Measurements from ENCODE around the gene SYNGAP1.
A peak's percentile ranks its signal among the peaks of the same experiment; 100 is the strongest.
"Not testable (repeated sequence)": the region's sequence is repeated elsewhere in the genome, so short reads cannot be mapped to it uniquely, and the experiment has no call there.

Gene SYNGAP1

DNA sequence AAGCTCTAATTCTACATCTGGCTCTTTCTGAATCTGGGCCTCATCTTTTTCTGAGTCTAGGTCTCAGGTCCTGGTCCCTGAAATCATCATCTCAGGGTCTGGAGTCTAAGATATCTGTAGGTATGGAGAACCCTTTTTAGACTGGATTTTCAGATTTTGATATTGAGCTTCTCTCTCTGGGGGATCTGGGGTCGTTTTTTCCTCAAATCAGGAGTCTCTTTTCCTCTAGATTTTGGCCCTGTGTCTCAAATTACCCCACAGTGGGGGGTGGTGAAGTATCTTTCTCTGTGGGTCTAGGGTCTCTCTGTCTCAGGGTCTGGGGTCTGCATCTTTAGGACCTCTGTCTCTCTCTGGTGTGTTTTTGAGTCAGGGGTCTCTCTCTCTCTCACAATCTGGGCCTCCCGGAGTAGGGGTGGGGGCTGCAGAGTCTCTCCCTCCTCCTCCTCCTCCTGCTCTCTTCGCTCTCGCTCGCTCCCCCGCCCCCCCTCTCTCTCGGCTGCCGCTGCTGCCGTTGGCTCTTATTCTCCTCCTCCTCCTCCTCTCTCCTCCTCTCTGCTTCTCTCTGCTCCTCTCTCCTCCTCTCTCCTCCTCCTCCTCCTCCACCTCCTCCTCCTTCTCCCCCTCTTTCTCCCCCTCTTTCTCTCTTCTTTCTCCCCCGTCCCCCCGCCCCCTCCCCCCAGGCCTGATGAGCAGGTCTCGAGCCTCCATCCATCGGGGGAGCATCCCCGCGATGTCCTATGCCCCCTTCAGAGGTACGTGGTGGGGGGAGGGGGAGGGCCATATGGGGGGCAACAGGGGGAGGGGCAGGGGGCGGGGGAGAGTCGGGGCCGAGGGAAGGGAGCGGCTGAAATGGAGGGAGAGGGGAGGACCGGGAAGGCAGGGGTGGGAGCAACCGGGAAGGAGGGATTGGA lies at the start of gene SYNGAP1:
SYNGAP1 (plus strand) TSS at position 486 of the 911 bp plus-strand sequence; CDS start at position 686, 200 bp downstream.
- peak; percentile 64 for DNase-seq

- not testable (repeated sequence) for DNase-seq
Observed at GRCh38 chr6:33371901-33372300, 48.0 kb upstream of the SYNGAP1 start.

DNA sequence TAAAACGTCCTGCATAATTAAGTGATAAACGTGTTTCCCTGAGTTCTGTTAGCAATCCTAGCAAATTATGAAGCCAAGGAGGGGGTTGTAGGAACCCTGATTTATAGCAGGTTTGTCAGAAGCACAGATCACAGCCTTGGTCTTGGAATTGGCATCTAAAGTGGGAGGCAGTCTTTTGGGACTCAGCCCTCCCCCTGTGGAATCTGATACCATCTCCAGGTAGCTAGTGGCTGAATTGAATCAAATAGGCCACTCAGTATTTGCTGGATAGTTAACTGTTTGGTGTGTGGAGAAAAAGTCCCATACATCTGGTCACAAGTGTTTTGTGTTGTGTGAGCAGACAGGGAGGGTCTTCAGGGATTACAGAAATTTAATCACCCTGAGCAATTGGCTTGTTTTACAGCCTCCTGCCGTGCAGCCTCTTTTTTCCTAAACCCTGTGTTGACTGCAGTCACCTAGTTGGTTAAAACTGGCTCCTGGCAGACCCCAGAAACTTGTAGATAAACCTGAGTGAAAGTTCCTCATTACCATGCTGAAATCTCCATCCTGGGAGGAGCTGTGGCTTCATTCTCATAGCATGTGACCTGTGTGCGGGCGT lies 47.2 kb upstream of the SYNGAP1 start:
- no peak for DNase-seq

GRCh38 chr6:33373960-33374910 lies 45.6 kb upstream of the SYNGAP1 start:
- DNase-seq, result peak; percentile 16

GRCh38 chr6:33375143-33375671 lies 44.7 kb upstream of the SYNGAP1 start:
- DNase-seq, result no peak

- no peak for DNase-seq
Observed at GRCh38 chr6:33377171-33377570, 42.7 kb upstream of the SYNGAP1 start.

- not testable (repeated sequence) for DNase-seq
Observed at GRCh38 chr6:33379184-33379583, 40.7 kb upstream of the SYNGAP1 start.

- no peak for DNase-seq
Observed at GRCh38 chr6:33380272-33380981, 39.4 kb upstream of the SYNGAP1 start.

DNA sequence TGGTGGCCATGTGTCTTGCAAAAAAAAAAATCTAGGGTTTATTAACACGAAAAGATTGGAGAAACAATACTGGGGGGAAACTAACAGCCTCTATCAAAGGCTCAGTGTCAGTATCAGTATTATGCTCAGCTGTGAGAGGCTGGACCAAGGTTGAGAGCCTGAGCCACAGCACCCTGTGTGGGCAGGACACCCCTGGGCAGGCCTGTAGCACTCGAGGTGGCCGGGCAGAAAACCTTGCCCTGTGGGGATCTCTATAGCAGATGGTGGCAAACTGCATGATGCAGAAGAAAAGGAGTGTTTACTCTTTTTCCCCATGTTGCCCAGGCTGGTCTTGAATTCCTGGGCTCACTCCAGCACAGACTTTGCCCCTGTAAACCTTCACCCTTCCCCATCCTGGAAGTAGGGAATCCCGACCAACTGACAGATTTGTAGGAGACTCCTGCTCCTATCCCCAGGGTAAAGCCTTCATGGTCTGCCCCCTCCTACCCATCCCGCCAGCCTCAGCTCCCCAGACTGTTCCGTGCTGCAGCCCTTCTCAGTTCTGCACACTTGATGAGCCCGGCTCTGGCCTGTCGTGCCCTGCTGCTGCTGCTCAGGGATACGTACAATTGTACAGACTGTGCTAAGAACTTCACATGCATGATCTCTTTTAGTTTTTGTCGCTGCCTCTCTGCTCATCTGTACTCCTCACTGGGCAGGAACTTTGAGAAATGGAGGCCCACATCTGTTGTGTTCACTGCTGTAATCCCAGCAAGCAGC lies 36.3 kb upstream of the SYNGAP1 start:
- no peak for DNase-seq

GRCh38 chr6:33384581-33385020 lies 35.3 kb upstream of the SYNGAP1 start:
- DNase-seq, result no peak

- no peak for DNase-seq
Observed at GRCh38 chr6:33390173-33390572, 29.7 kb upstream of the SYNGAP1 start.

- no peak for DNase-seq
Observed at GRCh38 chr6:33390767-33391277, 29.0 kb upstream of the SYNGAP1 start.

DNA sequence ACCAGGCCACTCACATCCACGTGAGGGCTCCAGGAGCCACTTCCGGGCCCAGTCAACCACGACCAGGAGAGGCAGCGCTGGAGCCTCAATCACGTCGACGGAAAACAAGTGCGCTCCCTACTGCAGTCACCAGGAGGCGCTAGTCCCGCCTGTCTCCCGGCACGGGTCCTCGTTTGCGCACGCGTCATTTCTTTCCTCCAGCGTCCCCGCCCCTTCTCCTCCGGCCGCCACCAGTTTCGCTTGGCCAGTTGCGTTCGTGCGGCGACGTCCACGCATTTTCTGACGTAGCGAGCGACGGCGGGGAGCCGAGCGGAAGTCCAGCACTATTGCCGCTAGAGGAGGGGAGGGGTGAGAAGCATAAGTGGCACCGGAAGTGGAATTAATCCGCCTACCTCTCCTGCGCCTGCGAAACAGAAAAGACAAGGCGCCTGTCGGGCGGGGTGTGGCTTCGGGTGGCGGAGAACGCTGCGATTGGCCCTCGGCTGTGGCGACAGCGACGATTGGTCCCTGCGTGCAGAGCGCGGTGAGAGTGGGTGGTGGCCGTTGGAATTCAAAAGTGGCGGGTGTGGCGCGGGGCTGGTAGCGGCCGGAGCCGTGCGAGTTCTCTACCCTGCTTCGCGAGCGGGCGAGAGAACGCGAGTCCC lies 28.5 kb upstream of the SYNGAP1 start, which contains the start of gene KIFC1:
KIFC1 (plus strand) TSS at position 546 of the 644 bp plus-strand sequence. CDS start 163 bp downstream, outside the sequence.
- DNase-seq, result peak; percentile 99

DNA sequence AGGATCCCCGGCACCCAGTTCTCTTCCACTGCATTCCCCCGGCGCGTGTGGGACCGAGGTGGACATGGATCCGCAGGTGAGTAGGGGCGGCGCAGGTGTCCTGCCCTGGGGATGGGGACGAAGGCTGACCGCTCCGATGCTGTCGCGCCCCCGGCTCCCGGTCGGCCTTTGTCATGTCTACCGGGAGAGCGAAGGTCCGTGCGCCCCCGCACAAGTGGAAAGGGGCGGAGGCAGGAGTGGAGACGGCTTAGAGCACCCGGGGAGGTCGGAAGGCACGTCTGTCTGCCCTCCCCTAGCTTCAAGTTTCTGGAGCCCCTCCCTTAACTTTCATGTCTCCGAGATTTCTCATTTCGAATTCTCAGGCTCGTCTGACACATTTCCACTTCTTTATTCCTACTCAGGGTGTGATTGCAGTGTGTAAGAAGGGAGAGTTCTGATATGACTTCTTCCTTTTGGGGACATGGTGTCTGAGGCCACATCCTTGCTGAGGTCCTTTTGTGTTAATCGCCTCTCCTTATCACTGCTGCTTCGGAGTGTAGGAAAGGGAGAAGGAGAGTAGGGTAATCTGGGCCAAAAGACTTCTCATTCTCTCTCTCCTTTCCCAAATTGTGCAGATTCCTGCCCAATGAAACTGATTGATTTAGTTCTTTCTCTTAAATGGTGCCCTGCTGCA lies 27.8 kb upstream of the SYNGAP1 start:
- DNase-seq, result peak; percentile 14

DNA sequence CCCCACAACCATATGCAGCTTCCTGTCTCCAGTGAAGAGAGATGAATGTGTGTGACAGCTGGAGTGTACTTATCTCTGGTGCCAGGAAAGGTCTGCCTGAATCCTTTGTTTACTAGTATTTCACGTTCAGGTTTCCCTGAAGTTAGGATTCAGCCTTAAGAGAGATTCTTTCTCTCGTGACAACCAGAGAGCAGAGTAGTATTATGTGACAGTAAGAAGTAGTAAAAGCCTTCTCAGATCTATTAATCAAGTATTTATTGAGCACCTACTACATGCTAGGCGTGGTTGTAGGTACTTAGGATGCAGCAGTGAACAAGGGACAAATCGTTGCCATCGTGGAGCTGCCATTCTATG lies 27.3 kb upstream of the SYNGAP1 start:
- no peak for DNase-seq

DNA sequence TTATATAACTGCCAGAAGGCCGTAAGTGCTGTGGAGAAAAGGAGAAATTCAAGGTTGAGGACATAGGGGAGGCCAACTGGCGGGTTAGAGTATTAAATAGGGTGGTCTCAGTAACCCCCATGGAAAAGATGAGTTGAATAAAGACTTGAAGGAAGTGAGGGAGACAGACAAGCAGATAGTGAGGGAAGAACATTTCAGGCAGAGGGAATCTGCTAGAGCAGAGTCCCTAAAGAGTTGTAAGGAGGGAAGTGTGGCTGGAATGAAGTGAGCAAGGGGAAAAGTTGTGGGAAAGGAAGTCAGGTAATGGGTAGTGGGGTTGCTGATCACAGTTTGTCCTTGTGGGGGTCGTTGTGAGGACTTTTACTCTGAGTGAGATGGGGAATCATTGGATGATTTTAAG lies 26.9 kb upstream of the SYNGAP1 start:
- DNase-seq, result no peak

GRCh38 chr6:33397541-33397940 lies 22.3 kb upstream of the SYNGAP1 start:
- DNase-seq, result no peak

DNA sequence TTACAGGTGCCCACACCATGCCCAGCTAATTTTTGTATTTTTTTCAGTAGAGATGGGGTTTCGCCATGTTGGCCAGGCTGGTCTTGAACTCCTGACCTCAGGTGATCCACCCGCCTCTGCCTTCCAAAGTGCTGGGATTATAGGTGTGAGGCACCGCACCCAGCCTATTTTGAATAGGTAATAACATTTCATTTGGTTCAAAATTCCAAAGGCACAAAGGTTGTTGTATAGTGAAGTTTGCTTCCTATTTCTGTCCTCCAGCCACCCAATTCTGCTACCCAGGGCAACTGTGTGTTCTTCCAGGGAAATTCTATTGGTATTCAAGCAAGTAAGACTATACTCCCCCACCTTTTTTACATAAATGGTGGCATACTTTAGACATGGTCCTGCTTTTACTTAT lies 21.3 kb upstream of the SYNGAP1 start:
- not testable (repeated sequence) for DNase-seq

DNA sequence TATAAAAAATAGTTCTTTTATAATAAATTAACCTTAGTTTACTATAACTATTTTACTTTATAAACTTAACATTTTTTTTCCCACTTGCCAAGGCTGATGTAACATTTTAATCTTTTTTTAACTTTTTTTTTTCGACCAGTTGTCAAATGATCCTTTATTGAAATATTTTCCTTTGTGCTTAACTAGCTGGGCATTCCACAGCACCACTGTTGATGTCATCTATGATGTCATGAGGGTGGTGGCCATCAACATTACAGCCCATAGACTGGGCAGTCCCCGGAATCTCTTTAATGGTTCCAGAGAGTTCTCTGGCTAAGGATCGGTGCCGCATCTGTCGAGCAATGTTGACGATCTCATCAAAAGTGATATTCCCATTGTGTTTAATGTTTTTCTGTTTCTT lies 20.0 kb upstream of the SYNGAP1 start:
- DNase-seq, result not testable (repeated sequence)

- DNase-seq, result no peak
Observed at GRCh38 chr6:33404884-33405283, 15.0 kb upstream of the SYNGAP1 start.

Measured in CD4-positive, alpha-beta T cell treated with Interleukin-12 subunit alpha and Interleukin-12 subunit beta, for 1 hour (primary cell).